Measurements from ENCODE around the gene NF1.

DNA sequence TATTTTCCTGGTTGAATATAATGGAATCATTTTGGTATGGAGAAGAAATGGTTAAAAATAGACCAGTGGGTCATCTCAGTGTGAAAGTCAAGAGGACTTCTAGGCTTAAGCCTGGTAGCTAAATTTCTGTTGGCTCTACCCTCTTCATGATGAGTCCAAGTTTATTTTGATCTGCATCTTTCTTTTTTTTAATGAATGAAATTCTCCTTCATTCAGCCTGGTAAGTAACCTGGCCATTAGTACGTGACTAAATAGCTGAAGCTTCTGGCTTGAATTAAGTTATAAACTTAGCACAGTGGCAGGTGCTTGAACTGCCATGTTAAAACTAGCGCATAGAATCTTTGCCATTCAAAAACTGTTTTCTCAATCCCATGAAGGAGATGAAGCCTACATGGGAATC, 28.0 kb downstream of the NF1 start:
- no peak for TF ChIP-seq POLR2A (IDR thresholded peaks at IDR 0.05)
- TF ChIP-seq, protein P1, sequence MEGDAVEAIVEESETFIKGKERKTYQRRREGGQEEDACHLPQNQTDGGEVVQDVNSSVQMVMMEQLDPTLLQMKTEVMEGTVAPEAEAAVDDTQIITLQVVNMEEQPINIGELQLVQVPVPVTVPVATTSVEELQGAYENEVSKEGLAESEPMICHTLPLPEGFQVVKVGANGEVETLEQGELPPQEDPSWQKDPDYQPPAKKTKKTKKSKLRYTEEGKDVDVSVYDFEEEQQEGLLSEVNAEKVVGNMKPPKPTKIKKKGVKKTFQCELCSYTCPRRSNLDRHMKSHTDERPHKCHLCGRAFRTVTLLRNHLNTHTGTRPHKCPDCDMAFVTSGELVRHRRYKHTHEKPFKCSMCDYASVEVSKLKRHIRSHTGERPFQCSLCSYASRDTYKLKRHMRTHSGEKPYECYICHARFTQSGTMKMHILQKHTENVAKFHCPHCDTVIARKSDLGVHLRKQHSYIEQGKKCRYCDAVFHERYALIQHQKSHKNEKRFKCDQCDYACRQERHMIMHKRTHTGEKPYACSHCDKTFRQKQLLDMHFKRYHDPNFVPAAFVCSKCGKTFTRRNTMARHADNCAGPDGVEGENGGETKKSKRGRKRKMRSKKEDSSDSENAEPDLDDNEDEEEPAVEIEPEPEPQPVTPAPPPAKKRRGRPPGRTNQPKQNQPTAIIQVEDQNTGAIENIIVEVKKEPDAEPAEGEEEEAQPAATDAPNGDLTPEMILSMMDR (IDR thresholded peaks at IDR 0.05), result no peak
